GOT3 (cell line): ENCODE results near the gene WNT5A.
A peak's percentile ranks its signal among the peaks of the same experiment; 100 is the strongest.

ENCODE experiments used
- DNase-seq: peaks from one replicate; lab custom pipeline; 2025; ENCODE audit warnings: mixed read lengths; lab: John Stamatoyannopoulos, UW

WNT5A gene

GRCh38 chr3:55481744-55482495 is 5.2 kb downstream of the WNT5A start:
- no peak for DNase-seq

- DNase-seq: peak; percentile 50
Measured at GRCh38 chr3:55480911-55481743, 6.0 kb downstream of the WNT5A start.

GRCh38 chr3:55477306-55478303 is 9.5 kb downstream of the WNT5A start:
- DNase-seq: no peak

- DNase-seq: no peak
Measured at GRCh38 chr3:55476515-55476914, 10.6 kb downstream of the WNT5A start.

- DNase-seq: no peak
Measured at GRCh38 chr3:55474213-55474632, 12.9 kb downstream of the WNT5A start.

- no peak for DNase-seq
Measured at GRCh38 chr3:55473788-55474187, 13.3 kb downstream of the WNT5A start.

GRCh38 chr3:55471522-55472280 is 15.4 kb downstream of the WNT5A start:
- no peak for DNase-seq

GRCh38 chr3:55471084-55471483 is 16.0 kb downstream of the WNT5A start:
- DNase-seq: no peak

GRCh38 chr3:55469957-55470526 is 17.1 kb downstream of the WNT5A start:
- DNase-seq: no peak

GRCh38 chr3:55468251-55468650 is 18.9 kb downstream of the WNT5A start:
- DNase-seq: no peak

GRCh38 chr3:55467099-55467498 is 20.0 kb downstream of the WNT5A start:
- DNase-seq: no peak

- DNase-seq: no peak
Measured at GRCh38 chr3:55466526-55466925, 20.6 kb downstream of the WNT5A start.

GRCh38 chr3:55461896-55462295 is 25.2 kb downstream of the WNT5A start:
- no peak for DNase-seq

- no peak for DNase-seq
Measured at GRCh38 chr3:55459838-55460237, 27.3 kb downstream of the WNT5A start.

GRCh38 chr3:55458181-55458790 is 28.8 kb downstream of the WNT5A start:
- no peak for DNase-seq

- DNase-seq: no peak
Measured at GRCh38 chr3:55455915-55456314, 31.2 kb downstream of the WNT5A start.

- no peak for DNase-seq
Measured at GRCh38 chr3:55454611-55455010, 32.5 kb downstream of the WNT5A start.

GRCh38 chr3:55453886-55454496 is 33.1 kb downstream of the WNT5A start:
- no peak for DNase-seq

- DNase-seq: no peak
Measured at GRCh38 chr3:55452886-55453285, 34.2 kb downstream of the WNT5A start.

- DNase-seq: no peak
Measured at GRCh38 chr3:55449527-55449926, 37.6 kb downstream of the WNT5A start.
